ENCODE measurements around the gene TMSB10. TPM values are rescaled to one million over a fixed set of nuclear protein-coding genes. Genes with fewer than 3 reads are reported as not detected.

The TMSB10 gene
- total and polyA plus RNA-seq, 4 donors, result 225 to 518 (median 256) TPM

DNA sequence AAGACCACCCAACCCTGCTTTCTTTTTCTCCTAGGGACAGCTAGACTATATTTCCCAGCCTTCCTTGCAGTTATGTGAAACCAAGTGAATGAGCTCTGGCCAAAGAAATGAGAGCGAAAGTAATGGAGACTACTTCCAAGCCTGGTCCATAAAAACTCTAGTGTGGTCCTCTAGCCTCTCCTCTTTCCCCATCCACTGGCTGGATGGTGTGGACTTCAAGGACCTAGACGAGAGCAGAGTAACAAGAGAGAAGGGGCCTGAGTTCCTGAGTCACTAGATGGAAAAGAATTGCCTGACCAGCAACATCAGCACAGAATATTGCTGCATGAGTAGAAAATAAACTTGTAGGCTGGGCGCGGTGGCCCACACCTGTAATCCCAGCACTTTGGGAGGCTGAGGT lies 2.9 kb upstream of the TMSB10 start:
- no peaks in the 10 kb centered on the region for H3K9me3 ChIP-seq (ENCODE audit: control insufficient read depth in 4 of 4, low read length in 3 of 4)
- no peak for TF ChIP-seq ATF3 (IDR thresholded peaks at IDR 0.05)
- TF ChIP-seq, protein P1, sequence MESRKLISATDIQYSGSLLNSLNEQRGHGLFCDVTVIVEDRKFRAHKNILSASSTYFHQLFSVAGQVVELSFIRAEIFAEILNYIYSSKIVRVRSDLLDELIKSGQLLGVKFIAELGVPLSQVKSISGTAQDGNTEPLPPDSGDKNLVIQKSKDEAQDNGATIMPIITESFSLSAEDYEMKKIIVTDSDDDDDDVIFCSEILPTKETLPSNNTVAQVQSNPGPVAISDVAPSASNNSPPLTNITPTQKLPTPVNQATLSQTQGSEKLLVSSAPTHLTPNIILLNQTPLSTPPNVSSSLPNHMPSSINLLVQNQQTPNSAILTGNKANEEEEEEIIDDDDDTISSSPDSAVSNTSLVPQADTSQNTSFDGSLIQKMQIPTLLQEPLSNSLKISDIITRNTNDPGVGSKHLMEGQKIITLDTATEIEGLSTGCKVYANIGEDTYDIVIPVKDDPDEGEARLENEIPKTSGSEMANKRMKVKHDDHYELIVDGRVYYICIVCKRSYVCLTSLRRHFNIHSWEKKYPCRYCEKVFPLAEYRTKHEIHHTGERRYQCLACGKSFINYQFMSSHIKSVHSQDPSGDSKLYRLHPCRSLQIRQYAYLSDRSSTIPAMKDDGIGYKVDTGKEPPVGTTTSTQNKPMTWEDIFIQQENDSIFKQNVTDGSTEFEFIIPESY (IDR thresholded peaks at IDR 0.05), result no peak
- no peak for TF ChIP-seq TAF1 (conservative IDR thresholded peaks at IDR 0.05)
- no peak for TF ChIP-seq JUND (IDR thresholded peaks at IDR 0.05)
- no peak for TF ChIP-seq SP1 (IDR thresholded peaks at IDR 0.05)
- TF ChIP-seq YY1 (IDR thresholded peaks at IDR 0.05), result no peak
- TF ChIP-seq, protein P2, sequence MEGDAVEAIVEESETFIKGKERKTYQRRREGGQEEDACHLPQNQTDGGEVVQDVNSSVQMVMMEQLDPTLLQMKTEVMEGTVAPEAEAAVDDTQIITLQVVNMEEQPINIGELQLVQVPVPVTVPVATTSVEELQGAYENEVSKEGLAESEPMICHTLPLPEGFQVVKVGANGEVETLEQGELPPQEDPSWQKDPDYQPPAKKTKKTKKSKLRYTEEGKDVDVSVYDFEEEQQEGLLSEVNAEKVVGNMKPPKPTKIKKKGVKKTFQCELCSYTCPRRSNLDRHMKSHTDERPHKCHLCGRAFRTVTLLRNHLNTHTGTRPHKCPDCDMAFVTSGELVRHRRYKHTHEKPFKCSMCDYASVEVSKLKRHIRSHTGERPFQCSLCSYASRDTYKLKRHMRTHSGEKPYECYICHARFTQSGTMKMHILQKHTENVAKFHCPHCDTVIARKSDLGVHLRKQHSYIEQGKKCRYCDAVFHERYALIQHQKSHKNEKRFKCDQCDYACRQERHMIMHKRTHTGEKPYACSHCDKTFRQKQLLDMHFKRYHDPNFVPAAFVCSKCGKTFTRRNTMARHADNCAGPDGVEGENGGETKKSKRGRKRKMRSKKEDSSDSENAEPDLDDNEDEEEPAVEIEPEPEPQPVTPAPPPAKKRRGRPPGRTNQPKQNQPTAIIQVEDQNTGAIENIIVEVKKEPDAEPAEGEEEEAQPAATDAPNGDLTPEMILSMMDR (IDR thresholded peaks at IDR 0.05; ENCODE audit: low read depth, low read length, missing input control), result no peak
- no peak for TF ChIP-seq GABPA (IDR thresholded peaks at IDR 0.05 in 1 of 2, conservative IDR thresholded peaks at IDR 0.05 in 1 of 2)
- no peak for TF ChIP-seq RXRA (IDR thresholded peaks at IDR 0.05)
- no peak for TF ChIP-seq HNF4G (IDR thresholded peaks at IDR 0.05)
- no peaks in the 10 kb centered on the region for H3K36me3 ChIP-seq (ENCODE audit: control insufficient read depth in 4 of 4, insufficient read depth in 3 of 4, low read depth in 1 of 4, low read length in 3 of 4)
- H3K27ac ChIP-seq (ENCODE audit: low read depth in 1 of 2, low read length in 2 of 2), result no peak overlapping the region
- H3K27me3 ChIP-seq (ENCODE audit: control insufficient read depth in 4 of 4, insufficient read depth in 4 of 4, low read length in 3 of 4), result no peaks in the 10 kb centered on the region
- no peak for DNase-seq (ENCODE audit: low spot score)
- peaks cover 0 to 18% (median 5%) of the 10 kb centered on the region in 4 donors for H3K4me1 ChIP-seq (ENCODE audit: control insufficient read depth in 4 of 4, insufficient read depth in 4 of 4, low read length in 3 of 4)
- H3K4me3 ChIP-seq (ENCODE audit: low read depth in 1 of 3, low read length in 3 of 3), result no peak overlapping the region
- no peak overlapping the region for H3K9ac ChIP-seq (ENCODE audit: low read depth in 1 of 2, low read length in 2 of 2)
- WGBS, result 98% methylated on average over 4 of the region's 4 CpGs

- no peak overlapping the region for H3K9ac ChIP-seq (ENCODE audit: low read depth in 1 of 2, low read length in 2 of 2)
- no peaks in the 10 kb centered on the region for H3K36me3 ChIP-seq (ENCODE audit: control insufficient read depth in 4 of 4, insufficient read depth in 3 of 4, low read depth in 1 of 4, low read length in 3 of 4)
- no peak overlapping the region for H3K4me3 ChIP-seq (ENCODE audit: low read depth in 1 of 3, low read length in 3 of 3)
- TF ChIP-seq HNF4A (conservative IDR thresholded peaks at IDR 0.05), result no peak
- TF ChIP-seq FOXA2 (IDR thresholded peaks at IDR 0.05), result no peak
- TF ChIP-seq TAF1 (conservative IDR thresholded peaks at IDR 0.05), result no peak
- TF ChIP-seq, protein P1 (IDR thresholded peaks at IDR 0.05), result no peak
- TF ChIP-seq NR2F2 (IDR thresholded peaks at IDR 0.05), result no peak
- TF ChIP-seq JUND (IDR thresholded peaks at IDR 0.05), result no peak
- TF ChIP-seq HNF4G (IDR thresholded peaks at IDR 0.05), result no peak
- TF ChIP-seq REST (IDR thresholded peaks at IDR 0.05), result no peak
- TF ChIP-seq ATF3 (IDR thresholded peaks at IDR 0.05), result no peak
- no peak for TF ChIP-seq RAD21 (IDR thresholded peaks at IDR 0.05)
- TF ChIP-seq RXRA (IDR thresholded peaks at IDR 0.05), result no peak
- TF ChIP-seq YY1 (IDR thresholded peaks at IDR 0.05), result no peak
- TF ChIP-seq EGR1 (IDR thresholded peaks at IDR 0.05; ENCODE audit: low read depth in 2 of 2), result no peak
- no peak for TF ChIP-seq FOXA1 (IDR thresholded peaks at IDR 0.05)
- TF ChIP-seq GABPA (IDR thresholded peaks at IDR 0.05 in 1 of 2, conservative IDR thresholded peaks at IDR 0.05 in 1 of 2), result no peak
- TF ChIP-seq, protein P2 (IDR thresholded peaks at IDR 0.05; ENCODE audit: low read depth, low read length, missing input control), result no peak
- no peak for TF ChIP-seq SP1 (IDR thresholded peaks at IDR 0.05)
- TF ChIP-seq, protein P3, sequence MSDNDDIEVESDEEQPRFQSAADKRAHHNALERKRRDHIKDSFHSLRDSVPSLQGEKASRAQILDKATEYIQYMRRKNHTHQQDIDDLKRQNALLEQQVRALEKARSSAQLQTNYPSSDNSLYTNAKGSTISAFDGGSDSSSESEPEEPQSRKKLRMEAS (IDR thresholded peaks at IDR 0.05), result no peak
- WGBS, result 83% methylated on average over 9 of the region's 9 CpGs
- H3K9me3 ChIP-seq (ENCODE audit: control insufficient read depth in 4 of 4, low read length in 3 of 4), result no peaks in the 10 kb centered on the region
- H3K27ac ChIP-seq (ENCODE audit: low read depth in 1 of 2, low read length in 2 of 2), result no peak overlapping the region
- no peaks in the 10 kb centered on the region for H3K27me3 ChIP-seq (ENCODE audit: control insufficient read depth in 4 of 4, insufficient read depth in 4 of 4, low read length in 3 of 4)
- H3K4me1 ChIP-seq (ENCODE audit: control insufficient read depth in 4 of 4, insufficient read depth in 4 of 4, low read length in 3 of 4), result peaks cover 0 to 19% (median 5%) of the 10 kb centered on the region in 4 donors
- DNase-seq (ENCODE audit: low spot score), result no peak
These were observed 1.3 kb upstream of the TMSB10 start for GRCh38 chr2:84904151-84904550.

Data from liver (tissue), 9 donors.